ENCODE results near the gene KCTD6.

KCTD6 gene

GRCh38 chr3:58474967-58475578, 16.8 kb upstream of the KCTD6 start:
- no peak for TF ChIP-seq ZNF274 (IDR thresholded peaks at IDR 0.05; ENCODE audit: low read depth, low read length)

GRCh38 chr3:58478781-58479180, 13.1 kb upstream of the KCTD6 start:
- TF ChIP-seq ZNF274 (IDR thresholded peaks at IDR 0.05; ENCODE audit: low read depth, low read length) = no peak

More at GRCh38 chr3:58474967-58475578, 16.8 kb upstream of the KCTD6 start:
- no peak overlapping the region for H3K4me3 ChIP-seq (ENCODE audit: low read length)

GRCh38 chr3:58480309-58480708, 11.6 kb upstream of the KCTD6 start:
- TF ChIP-seq ZNF274 (IDR thresholded peaks at IDR 0.05; ENCODE audit: low read depth, low read length) = no peak
- no peak overlapping the region for H3K4me3 ChIP-seq (ENCODE audit: low read length)

More at GRCh38 chr3:58478781-58479180, 13.1 kb upstream of the KCTD6 start:
- H3K4me3 ChIP-seq (ENCODE audit: low read length) = no peak overlapping the region

- TF ChIP-seq ZNF274 (IDR thresholded peaks at IDR 0.05; ENCODE audit: low read depth, low read length) = no peak
- H3K4me3 ChIP-seq (ENCODE audit: low read length) = no peak overlapping the region
Measured at GRCh38 chr3:58482917-58483636, 8.8 kb upstream of the KCTD6 start.

GRCh38 chr3:58484045-58484721, 7.7 kb upstream of the KCTD6 start:
- no peak overlapping the region for H3K4me3 ChIP-seq (ENCODE audit: low read length)
- no peak for TF ChIP-seq ZNF274 (IDR thresholded peaks at IDR 0.05; ENCODE audit: low read depth, low read length)

- TF ChIP-seq ZNF274 (IDR thresholded peaks at IDR 0.05; ENCODE audit: low read depth, low read length) = no peak
- no peak overlapping the region for H3K4me3 ChIP-seq (ENCODE audit: low read length)
Measured at GRCh38 chr3:58484722-58485069, 7.2 kb upstream of the KCTD6 start.

GRCh38 chr3:58485801-58486435, 6.0 kb upstream of the KCTD6 start:
- H3K4me3 ChIP-seq (ENCODE audit: low read length) = no peak overlapping the region
- TF ChIP-seq ZNF274 (IDR thresholded peaks at IDR 0.05; ENCODE audit: low read depth, low read length) = no peak

- no peak for TF ChIP-seq ZNF274 (IDR thresholded peaks at IDR 0.05; ENCODE audit: low read depth, low read length)
- no peak overlapping the region for H3K4me3 ChIP-seq (ENCODE audit: low read length)
Measured at GRCh38 chr3:58487140-58487886, 4.6 kb upstream of the KCTD6 start.

- no peak overlapping the region for H3K4me3 ChIP-seq (ENCODE audit: low read length)
- TF ChIP-seq ZNF274 (IDR thresholded peaks at IDR 0.05; ENCODE audit: low read depth, low read length) = no peak
Measured at GRCh38 chr3:58488967-58489366, 2.9 kb upstream of the KCTD6 start.

GRCh38 chr3:58490860-58491501, 915 bp upstream of the KCTD6 start:
- no peak overlapping the region; the same call in 1 of the 2 replicates for H3K4me3 ChIP-seq (ENCODE audit: low read length)
- TF ChIP-seq ZNF274 (IDR thresholded peaks at IDR 0.05; ENCODE audit: low read depth, low read length) = no peak

GRCh38 chr3:58492494-58492905, 604 bp downstream of the KCTD6 start:
- peak overlapping the region; percentile 99 for H3K4me3 ChIP-seq (ENCODE audit: low read length)
- no peak for TF ChIP-seq ZNF274 (IDR thresholded peaks at IDR 0.05; ENCODE audit: low read depth, low read length)

- no peak for TF ChIP-seq ZNF274 (IDR thresholded peaks at IDR 0.05; ENCODE audit: low read depth, low read length)
- no peak overlapping the region for H3K4me3 ChIP-seq (ENCODE audit: low read length)
Measured at GRCh38 chr3:58494107-58494506, 2.2 kb downstream of the KCTD6 start.

GRCh38 chr3:58495101-58495500, 3.2 kb downstream of the KCTD6 start:
- no peak overlapping the region for H3K4me3 ChIP-seq (ENCODE audit: low read length)
- TF ChIP-seq ZNF274 (IDR thresholded peaks at IDR 0.05; ENCODE audit: low read depth, low read length) = no peak

Data from GM08714 (cell line).